CD4-positive, alpha-beta T cell treated with Interleukin-17A for 4 hours (primary cell): ENCODE data around the gene IQSEC1.
A peak's percentile ranks its signal among the peaks of the same experiment; 100 is the strongest.

Experiments used
- DNase-seq: peaks from one replicate; pipeline ENCODE4 v3.0.0-alpha.2; 2020; ENCODE audit warnings: mixed read lengths

The IQSEC1 gene

DNA sequence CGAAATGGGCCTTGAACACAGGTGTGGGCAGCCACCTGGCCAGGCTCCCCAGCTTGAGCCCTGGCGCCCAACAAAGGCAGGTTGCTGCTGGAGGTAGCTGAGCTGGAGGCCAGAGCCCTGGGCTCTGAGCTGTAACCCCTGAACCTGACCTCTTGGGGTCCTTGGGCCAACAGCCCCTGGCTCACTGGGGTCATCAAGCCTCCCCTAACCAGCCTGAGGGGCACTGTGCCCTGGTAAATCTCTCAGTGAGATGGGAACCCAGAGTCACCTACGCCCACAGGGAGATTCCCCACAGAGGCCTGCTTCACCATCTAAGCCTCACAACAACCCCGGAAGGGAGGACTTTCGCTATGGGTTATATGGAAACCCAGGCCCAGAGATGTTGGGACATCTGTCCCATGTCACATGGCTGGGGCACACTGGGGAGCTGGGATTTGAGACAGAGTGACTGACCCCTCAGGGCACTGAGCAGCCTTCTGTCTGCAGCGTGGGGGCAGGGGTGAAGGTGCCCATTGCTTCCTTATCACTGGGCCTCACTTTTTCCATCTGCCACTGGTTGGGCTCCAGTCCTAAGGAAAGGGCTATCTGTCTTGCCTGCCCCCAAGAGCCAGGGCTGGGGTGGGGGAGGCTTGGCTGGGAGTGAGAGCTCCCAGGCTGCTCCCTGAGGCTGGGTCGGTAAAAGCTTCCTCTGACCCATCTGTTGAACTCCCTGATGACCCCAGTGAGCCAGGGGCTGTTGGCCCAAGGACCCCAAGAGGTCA lies 59.1 kb downstream of the IQSEC1 start:
- DNase-seq, result peak; percentile 46

- no peak for DNase-seq
Measured at GRCh38 chr3:13013566-13013965, 59.7 kb downstream of the IQSEC1 start.

DNA sequence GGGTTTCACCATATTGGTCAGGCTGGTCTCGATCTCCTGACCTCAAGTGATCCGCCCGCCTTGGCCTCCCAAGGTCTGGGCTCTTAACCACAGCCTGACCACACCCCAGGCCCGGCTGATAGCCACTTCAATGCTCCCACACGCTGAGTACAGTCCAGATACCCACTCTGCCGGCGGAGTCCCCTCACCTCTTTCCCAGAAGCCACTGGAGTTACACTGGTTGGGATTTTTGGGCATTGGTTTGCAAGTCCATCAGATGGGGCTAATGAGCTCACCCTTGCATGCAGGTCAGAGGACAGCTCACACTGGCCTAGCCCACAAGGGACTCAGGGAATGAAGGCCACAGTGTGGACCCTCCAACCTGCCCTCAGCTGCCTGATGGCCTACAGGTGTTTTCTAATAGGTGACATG lies 60.1 kb downstream of the IQSEC1 start:
- DNase-seq, result no peak

GRCh38 chr3:13012221-13012691 lies 61.0 kb downstream of the IQSEC1 start:
- peak; percentile 57 for DNase-seq

- DNase-seq, result peak; percentile 86
Measured at GRCh38 chr3:13011573-13012220, 61.5 kb downstream of the IQSEC1 start.

DNA sequence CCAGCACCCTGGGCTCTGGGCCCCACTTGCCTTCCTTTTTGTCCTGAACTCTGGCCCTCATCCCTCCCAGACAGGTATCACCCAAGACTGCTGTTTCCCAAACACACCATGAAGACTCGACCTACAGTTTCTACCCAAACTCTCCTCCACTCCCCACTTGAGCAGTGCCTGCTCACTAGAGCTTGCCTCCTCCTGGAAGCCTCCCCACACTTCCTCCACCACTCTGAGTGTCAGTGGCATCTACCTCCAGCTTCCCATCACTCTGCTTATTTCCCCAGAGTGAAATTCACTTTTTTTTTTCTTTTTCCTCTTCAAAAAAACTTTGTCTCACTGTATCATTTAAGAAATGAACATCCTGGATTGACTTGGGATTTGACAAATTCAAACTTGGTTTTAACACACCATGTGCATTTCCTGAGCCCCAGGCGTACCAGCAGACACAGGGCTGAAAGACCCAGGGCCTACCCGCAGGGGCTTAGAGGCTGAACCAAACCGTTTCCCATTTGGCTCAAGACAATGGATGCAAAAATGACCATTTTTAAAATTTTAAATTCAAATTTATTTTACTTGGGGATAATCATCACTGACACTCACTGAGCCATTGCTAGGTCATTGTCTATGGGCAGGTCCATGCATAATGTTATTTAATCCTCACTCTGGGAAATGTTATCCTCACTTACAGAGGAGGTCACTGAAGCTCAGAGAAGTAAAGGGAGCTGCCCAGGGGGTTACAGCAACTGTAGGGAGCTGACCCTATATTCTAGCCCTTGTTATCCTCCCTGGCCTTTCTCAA lies 62.3 kb downstream of the IQSEC1 start:
- no peak for DNase-seq

DNA sequence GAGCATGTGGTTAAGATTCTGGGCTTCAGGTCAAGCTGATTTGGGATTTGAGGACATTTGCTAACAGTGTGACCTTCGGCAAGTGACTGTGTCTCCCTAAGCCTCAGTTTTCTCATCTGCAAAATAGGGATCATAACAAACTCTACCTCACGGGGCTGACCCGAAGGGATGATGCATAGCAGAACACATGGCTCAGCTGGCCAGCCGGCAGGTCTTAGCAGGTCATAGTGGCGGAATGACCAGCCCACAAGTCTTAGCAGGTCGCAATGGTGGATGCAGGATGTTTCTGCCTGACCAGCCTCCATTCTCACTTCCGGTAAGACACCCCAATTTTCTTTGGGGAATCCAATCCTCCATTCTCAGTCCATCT lies 63.3 kb downstream of the IQSEC1 start:
- DNase-seq, result no peak

DNA sequence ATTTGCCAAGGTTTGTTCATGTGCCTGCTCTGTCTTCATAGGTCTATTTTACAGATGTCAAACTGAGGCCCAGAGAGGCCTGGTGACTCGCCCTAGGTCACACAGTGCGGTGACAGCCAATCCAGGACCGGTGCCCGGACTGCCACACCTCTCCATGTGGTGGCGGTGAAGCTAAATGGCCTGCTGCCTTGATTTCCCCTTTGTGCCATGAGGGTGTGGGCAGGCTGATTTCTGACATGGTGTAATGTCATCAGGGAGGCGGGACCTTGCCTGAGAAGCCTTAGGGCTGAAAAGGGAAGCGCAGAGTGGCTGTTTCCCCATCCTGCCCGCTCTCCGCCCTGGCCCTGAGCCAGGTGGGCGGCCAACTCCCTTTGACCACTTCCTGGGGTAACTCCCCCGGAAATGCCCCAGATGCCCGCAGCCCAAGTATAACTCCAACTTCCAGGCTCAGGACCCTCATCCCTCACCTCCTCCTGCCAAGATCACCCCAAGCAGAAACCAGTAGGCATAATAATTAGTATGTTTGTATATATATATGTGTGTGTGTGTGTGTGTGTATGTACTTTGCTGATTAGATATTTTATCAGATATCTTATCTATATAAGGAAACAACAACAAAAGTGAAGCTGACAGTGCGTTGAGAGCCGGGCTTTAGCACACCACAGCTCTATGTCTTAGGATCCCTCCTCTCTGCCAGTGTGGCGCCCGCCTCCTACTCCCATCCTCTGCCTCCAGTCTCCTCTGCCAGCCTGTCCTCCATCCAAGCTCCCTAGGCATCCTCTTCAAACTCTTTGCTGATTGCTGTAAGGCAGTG lies 63.9 kb downstream of the IQSEC1 start:
- peak; percentile 66 for DNase-seq

DNA sequence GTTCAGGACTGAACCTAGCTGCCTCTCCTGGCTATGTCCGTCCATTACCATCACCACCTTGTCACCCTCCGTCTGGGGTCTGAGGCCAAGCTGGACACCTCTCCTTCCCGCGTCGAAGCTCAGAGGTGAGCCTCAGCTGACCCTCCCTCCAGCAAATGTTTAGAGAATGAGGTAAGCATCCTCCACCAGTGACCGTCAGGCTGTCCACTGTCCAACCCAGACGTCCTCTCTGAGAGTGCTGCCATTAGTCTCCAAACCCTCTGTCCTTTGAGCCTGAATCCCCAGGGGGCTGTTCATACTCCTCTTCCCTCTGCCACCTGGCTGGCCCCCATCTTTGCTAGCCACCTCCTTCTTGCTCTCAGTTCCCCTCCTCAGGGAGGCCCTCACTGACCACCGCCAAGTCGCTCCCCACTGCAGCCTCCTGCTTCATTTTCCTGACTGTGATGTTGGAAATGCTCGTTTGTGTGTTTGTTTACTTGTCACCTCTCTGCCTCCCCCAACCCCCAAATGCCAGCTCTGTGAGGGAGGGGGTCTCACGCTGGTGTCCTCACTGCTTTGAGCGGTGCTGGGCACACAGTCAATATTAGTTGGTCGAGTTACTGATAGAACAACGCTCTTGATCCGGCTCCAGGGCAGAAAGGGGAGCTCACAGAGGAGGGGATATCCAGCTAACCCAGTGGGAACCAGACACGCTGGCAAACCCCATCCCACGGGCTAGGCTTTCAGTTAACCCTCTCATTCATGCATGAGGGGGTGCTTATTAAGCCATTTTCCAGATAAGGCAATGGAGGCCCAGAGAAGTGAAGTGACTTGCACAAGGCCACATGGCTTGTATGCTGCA lies 64.9 kb downstream of the IQSEC1 start:
- no peak for DNase-seq

DNA sequence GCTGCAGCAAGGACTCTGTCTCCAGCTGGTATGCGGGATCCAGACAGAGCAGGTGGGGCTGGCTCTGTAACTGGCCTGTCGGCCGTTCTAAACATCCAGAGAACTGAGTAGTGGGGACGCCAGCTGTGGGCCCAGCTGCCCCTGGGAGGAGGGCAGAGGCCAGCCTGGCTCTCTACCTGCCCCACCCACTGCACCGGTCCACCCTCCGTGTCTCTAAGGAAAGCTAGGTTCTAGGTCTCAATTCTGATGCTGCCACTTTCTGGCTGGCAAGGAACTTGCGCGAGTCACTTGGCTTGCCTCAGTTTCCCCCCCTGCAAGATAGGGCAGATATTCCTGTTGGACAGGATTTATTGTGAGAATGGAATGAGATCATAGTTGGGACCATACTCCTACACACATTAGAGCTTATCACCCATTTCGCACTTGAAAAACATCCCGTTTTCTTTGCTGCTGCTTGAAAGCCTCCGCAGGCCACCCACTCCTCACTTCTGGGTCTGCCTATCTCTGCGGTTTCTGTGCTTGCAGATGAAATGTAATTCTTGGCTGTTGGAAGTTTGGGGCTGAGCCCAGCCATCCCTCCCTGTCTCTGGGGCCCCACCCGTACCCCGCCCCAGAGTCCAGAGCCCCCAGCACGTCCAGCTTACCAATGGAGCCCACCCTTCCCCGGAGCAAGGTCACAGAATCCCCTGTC lies 65.8 kb downstream of the IQSEC1 start:
- no peak for DNase-seq

GRCh38 chr3:13006216-13006990 lies 66.8 kb downstream of the IQSEC1 start:
- DNase-seq, result no peak

DNA sequence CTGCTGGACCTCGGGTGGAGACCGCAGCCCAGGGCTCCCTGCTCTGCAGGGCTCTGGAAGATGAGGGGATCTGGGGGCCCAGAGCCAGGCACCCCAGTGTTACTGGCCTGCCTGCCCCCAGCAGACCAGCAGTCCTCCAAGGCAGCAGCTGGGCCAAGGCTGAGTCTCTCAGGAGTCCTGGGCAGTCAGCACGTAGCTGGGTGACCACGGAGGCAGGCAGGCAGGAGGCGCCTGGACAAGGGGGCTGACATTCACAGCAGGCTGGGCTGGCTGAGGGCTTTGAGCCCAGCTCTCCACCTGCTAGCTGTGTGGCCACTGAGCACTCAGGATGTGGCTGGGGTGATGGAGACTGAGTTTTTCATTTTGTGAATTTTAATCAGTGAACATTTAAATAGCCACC lies 67.9 kb downstream of the IQSEC1 start:
- DNase-seq, result no peak

DNA sequence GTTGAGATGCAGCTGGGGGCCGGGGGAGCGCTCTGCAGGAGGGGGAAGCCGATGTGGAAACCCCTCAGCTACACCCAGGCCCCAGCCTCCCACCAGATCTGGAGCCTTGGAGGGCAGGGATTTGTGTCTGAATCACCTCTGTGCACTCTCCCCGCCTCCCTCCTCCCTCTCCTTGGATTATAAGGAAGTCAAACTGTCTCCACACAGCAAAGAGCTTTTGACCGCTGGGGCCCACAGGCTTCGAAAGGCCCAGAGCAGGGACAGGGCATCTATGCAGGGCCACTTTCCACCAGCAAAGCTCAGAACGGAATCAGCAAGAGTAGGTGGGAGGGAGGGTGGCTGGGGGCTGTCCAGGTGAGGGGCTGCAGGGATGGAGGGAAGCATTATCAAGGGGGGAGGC lies 68.9 kb downstream of the IQSEC1 start:
- DNase-seq, result no peak

DNA sequence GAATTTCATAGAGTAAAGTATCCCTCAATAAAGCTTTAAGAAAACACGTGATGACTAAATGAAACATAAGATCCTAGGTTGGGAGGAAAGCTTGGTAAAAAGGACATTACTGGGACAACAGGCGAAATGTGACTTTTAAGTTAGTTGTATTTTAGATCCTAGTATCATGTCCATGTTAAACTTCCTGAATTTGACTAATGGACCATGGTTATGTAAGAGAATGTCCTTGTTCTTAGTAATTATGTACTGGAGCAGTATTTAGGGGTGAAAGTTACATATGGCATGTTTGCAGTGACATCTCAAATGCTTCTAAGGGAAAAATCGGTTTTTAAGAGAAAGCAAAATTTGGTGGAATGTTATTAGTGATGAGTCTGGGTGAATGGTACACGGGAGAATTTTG lies 69.6 kb downstream of the IQSEC1 start:
- DNase-seq, result no peak

DNA sequence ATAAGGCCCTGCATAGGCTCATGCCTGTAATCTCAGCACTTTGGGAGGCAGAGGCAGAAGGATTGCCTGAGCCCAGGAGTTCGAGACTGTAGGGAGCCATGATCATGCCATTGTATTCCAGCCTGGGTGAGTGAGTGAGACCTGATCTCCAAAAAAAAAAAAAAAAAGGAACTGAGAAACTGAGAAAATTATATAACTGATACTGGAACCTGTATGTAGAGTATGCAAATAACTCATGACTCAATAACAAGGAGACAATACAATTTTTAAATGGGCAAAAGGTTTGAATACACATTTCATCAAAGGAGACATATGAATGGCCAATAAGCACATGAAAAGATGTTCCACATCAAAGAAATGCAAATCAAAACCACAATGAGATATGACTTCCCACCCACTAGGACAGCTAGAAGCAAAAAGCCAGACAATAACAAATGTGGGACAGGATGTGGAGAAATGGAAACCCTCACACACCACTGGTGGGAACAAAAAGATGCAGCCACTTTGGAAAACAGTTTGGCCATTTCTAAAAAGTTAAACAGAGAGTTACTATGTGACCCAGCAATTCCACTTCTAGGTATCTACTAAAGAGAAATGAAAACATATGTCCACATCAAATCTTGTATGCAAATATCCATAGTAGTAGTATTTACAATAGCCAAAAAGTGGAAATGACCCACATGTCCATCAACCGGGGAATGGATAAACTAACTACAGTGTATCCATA lies 70.7 kb downstream of the IQSEC1 start:
- DNase-seq, result no peak

- DNase-seq, result no peak
Measured at GRCh38 chr3:12999147-13000140, 73.8 kb downstream of the IQSEC1 start.

- no peak for DNase-seq
Measured at GRCh38 chr3:12998648-12999047, 74.6 kb downstream of the IQSEC1 start.

- DNase-seq, result no peak
Measured at GRCh38 chr3:12997387-12997786, 75.8 kb downstream of the IQSEC1 start.

DNA sequence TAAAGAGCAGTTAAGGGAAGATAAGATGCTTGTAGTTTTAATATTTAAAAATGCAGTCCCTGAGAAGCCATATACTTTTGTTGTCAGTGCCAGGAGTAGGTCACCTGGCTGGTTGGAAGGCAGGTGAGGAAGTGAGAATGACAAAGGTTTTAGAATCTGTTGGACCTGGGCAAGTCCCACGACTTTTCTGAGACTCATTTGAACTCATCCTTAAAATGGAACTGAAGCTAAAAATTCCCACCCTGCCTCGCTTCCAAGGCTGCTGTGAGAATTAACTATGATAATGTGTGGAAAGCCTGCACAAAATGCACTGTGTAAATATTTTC lies 77.1 kb downstream of the IQSEC1 start:
- no peak for DNase-seq
